Body of pancreas (tissue), 4 donors: ENCODE results near the gene VSTM4. TPM values are rescaled to one million over a fixed set of nuclear protein-coding genes. Genes with fewer than 3 reads are reported as not detected.

ENCODE experiments used
- ATAC-seq: fragments of 150-250 bp; one replicate; pipeline ENCODE4 v1.9.1; 2016
- DNase-seq, 4 donors: peaks; one replicate each; pipeline ENCODE4 v3.0.0-alpha.2; 2019
- H3K27ac ChIP-seq, 4 donors: fragments of 200-600 bp; sonication (generic); 1 replicate in 3 of 4; 2 replicates in 1 of 4; pipeline versions ENCODE4 v1.5.1 to v1.6.1; 2016 to 2019; ENCODE audit warnings: mild to moderate bottlenecking in 1 of 4, mixed read lengths in 1 of 4, moderate library complexity in 1 of 4
- H3K27me3 ChIP-seq, 2 donors: fragments of 200-600 bp; sonication (generic); one replicate each; pipeline ENCODE4 v1.6.0; 2016; ENCODE audit warnings: mild to moderate bottlenecking in 1 of 2
- H3K36me3 ChIP-seq, 2 donors: fragments of 200-600 bp; sonication (generic); replicated peaks in 1 of 2; 2 replicates each; pipeline ENCODE4 v1.5.1; 2016; ENCODE audit warnings: low read depth in 2 of 2; ENCODE audit not compliant: insufficient read depth in 1 of 2
- H3K4me1 ChIP-seq: fragments of 200-600 bp; sonication (generic); one replicate; pipeline ENCODE4 v1.6.0; 2016
- H3K4me3 ChIP-seq, 2 donors: fragments of 200-600 bp; sonication (generic); 1 replicate in 1 of 2; 2 replicates in 1 of 2; pipeline ENCODE4 v1.5.1; 2016 to 2019
- H3K9me3 ChIP-seq, 3 donors: fragments of 200-600 bp; sonication (generic); 1 replicate in 2 of 3; 2 replicates in 1 of 3; pipeline ENCODE4 v1.5.1; 2016
- POLR2A ChIP-seq, 3 donors: fragments of 450-650 bp; IDR thresholded peaks; one replicate each; pipeline ENCODE4 v1.6.1; 2016; ENCODE audit warnings: antibody characterized with exemption in 3 of 3, mild to moderate bottlenecking in 2 of 3
- WGBS, 2 donors: methylation state at CpG; one replicate each; pipeline ENCODE4 v1.1.5; 2017; 5-methylcytosine and 5-hydroxymethylcytosine counted together
- intact Hi-C: fragments of 100-400 bp; cut with DNase I; formaldehyde crosslinking; loops from one replicate; pipeline ENCODE4 v1.15.1; 2023
- total RNA-seq, 2 donors: library from RNA; depleted of rRNA; stranded (reverse); fragments of >200 nt; gene quantifications; one replicate each; pipeline ENCODE4 v1.1.0, GENCODE V29; 2016
- TF ChIP-seq, protein P1 (sequence below), 7 experiments: fragments of 450-650 bp in 4 of 7; fragments of 200-600 bp in 3 of 7; sonication (generic) in 3 of 7; IDR thresholded peaks; one replicate each; pipeline ENCODE4 v1.5.1; 2016 to 2019; ENCODE audit warnings: antibody characterized with exemption in 7 of 7

The VSTM4 gene
- total RNA-seq, 2 donors from 2014 or later: 3.4 to 5.6 TPM

DNA sequence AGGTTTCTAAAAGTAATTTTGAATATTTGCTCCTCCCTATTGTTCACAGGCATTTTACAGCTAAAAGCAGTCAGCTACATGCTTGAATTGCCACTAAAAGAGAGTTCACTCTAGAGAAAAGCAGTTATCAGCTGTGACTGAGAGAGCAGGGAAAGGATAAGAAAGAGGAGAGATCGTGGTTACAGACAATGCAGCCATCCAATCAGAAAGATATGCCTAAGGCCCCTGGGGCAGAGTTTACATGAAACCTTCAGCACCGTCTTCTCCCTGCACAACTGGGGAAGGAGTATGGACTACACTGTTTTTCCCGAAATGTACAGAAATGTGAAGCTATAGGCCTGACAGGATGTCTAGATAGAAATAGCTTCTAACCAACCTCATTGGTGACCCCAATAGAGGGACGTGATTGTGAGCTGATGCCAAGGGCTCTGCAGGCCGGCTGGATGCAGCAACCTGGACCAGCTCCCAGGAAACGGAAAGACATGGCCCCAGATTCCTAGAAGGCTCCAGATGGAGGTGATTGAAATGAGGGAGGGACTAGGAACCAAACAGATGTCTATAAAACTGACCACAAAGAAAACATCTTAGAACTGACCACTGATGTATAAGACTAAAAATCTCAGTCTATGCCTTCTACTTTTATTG, 3.2 kb upstream of the VSTM4 start:
- Histone ChIP-seq H3K27ac (no peak overlapping the region), H3K4me1 (peaks cover 6% of the 10 kb centered on the region), H3K36me3 (no peaks in the 10 kb centered on the region), H3K9me3 (no peaks in the 10 kb centered on the region), H3K27me3 (no peaks in the 10 kb centered on the region), H3K4me3 (no peak overlapping the region)
- no peak for DNase-seq
- intact Hi-C loops: no loop called here
- ATAC-seq: no peak
- no peak for TF ChIP-seq POLR2A (IDR thresholded peaks at IDR 0.05)
- TF ChIP-seq, protein P1, sequence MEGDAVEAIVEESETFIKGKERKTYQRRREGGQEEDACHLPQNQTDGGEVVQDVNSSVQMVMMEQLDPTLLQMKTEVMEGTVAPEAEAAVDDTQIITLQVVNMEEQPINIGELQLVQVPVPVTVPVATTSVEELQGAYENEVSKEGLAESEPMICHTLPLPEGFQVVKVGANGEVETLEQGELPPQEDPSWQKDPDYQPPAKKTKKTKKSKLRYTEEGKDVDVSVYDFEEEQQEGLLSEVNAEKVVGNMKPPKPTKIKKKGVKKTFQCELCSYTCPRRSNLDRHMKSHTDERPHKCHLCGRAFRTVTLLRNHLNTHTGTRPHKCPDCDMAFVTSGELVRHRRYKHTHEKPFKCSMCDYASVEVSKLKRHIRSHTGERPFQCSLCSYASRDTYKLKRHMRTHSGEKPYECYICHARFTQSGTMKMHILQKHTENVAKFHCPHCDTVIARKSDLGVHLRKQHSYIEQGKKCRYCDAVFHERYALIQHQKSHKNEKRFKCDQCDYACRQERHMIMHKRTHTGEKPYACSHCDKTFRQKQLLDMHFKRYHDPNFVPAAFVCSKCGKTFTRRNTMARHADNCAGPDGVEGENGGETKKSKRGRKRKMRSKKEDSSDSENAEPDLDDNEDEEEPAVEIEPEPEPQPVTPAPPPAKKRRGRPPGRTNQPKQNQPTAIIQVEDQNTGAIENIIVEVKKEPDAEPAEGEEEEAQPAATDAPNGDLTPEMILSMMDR (IDR thresholded peaks at IDR 0.05): no peak
- WGBS, 2 donors: 48 to 64% methylated on average over 6 of the region's 6 CpGs

DNA sequence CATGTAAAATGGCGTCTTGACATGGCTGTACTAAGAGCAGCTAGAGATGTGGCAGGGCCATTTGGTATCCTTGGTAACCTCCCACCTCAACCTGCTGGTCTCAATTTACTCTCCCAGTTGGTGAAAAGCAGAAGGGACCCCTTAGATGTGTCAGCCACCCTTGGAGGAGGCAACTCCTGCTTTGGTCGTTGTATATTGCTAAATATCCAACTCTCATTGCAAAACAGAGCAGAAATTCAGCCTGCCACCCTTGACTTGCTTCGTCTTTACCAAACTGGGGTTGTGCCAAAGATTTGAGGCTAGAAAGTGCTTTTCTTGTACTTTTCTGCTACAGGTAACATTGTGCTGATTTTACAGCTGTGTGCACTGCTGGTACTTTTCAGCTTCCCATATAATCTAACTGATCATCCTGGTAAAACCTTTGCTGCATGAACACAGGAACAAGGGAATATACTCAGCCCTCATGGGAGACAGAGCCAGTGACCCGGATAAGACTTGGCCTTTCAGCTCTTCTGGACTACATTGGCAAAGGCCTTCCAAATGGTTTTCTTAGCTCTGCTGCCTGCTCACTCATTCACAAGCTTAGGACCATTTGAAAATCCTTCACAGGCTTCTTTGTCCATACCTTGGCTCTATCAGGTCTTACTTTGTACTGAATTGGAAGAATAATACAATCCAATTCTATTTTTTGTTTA, 2.2 kb upstream of the VSTM4 start:
- TF ChIP-seq, protein P1 (IDR thresholded peaks at IDR 0.05): no peak
- no peak for TF ChIP-seq POLR2A (IDR thresholded peaks at IDR 0.05)
- no peaks in the 10 kb centered on the region for H3K9me3 ChIP-seq
- ATAC-seq (no peak), DNase-seq (no peak)
- whole genome bisulfite sequencing, 2 donors: 74 to 75% methylated on average over 4 of the region's 4 CpGs
- intact Hi-C loops: no loop called here
- no peak overlapping the region for H3K4me3 ChIP-seq
- peaks cover 6% of the 10 kb centered on the region for H3K4me1 ChIP-seq
- H3K27me3 ChIP-seq: no peaks in the 10 kb centered on the region
- no peak overlapping the region for H3K27ac ChIP-seq
- no peaks in the 10 kb centered on the region for H3K36me3 ChIP-seq

DNA sequence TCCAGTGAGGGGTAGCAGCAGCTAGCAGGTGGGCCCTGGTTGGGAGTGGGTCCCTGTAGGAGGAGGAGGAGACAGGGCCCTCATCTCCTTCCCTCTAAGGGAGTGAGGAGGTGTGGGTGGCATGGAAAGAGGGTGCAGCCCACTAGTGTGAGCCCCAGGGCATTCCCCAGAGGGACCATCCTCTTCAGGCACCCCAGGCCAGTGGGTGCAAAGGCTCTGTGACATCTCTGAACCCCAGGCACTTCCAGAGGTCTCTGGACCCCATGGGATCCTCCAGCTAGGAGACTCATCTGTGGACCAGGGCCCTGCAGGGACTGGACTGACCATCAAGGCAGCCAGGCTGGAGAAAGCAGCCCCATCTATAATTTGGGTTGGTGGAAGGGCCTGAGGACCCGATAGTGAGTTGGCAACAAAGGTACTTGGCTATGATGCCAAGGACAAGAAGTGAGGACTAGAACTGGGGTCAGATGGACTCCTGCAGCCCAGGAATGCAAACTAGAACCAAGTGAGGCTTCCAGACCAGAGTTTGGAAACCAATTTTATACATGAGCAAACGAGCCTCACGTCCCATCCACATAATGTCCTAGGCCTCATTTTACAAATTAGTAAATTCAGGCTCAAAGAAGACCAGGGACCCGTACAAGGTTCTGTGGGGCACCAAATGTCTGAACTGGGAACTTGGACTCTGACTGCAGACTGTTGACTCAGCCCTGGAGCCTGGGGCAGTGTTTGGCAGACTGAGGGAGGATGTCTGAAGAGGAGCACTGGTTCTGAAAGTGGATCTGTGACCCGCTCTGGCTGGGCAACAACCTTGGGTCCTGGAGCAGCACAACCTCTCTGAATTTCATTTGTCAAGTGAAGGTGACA, 1.4 kb upstream of the VSTM4 start:
- Histone ChIP-seq H3K9me3 (no peaks in the 10 kb centered on the region), H3K36me3 (no peaks in the 10 kb centered on the region), H3K4me3 (no peak overlapping the region), H3K27me3 (no peaks in the 10 kb centered on the region), H3K4me1 (peaks cover 6% of the 10 kb centered on the region), H3K27ac (no peak overlapping the region)
- ATAC-seq: no peak
- 78 to 86% methylated on average over 5 of the region's 5 CpGs for WGBS, 2 donors
- DNase-seq: no peak
- intact Hi-C loops: no loop called here
- TF ChIP-seq, protein P1 (IDR thresholded peaks at IDR 0.05): no peak
- no peak for TF ChIP-seq POLR2A (IDR thresholded peaks at IDR 0.05)

DNA sequence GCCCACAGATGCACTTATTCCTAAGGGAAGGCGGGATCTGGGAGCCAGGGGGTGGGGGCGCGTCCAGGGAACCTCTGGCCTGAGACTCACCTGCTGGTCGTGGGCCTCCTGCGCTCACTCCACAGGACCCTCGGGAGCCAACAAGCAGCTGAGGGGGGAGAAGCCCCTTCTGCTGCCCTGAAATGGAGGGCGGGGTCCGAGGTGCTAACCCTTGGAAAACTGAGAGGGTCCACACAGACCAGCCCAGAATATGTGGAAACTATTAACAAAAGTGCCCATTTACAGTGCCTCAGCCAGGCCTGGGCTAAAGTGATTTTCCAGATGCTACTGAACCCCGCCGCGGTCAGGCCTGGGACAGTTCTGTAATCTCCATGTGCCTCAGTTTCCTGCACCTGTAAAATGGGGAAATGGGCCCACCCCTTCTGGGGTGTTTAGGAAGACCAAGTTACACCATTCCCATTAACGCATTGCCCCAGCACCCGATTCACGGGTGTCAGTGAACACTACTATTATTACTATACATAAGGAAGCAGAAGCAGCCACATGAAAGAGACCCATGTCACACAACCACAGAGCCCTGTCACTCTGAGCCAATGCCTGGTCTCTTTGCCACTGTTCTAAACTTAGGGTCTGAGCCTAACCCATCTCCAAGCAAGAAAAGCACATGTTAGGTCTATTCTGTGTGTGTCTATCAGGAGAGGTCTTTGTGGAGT, 630 bp upstream of the VSTM4 start:
- H3K4me1 ChIP-seq: peaks cover 6% of the 10 kb centered on the region
- peak; percentile 13 for ATAC-seq
- 78 to 87% methylated on average over 10 to 14 of the region's 14 CpGs for WGBS, 2 donors

More for the DNA sequence above, 630 bp upstream of the VSTM4 start:
- no peak overlapping the region for H3K27ac ChIP-seq
- no peaks in the 10 kb centered on the region for H3K9me3 ChIP-seq
- intact Hi-C loops: no loop called here
- H3K4me3 ChIP-seq: no peak overlapping the region
- no peaks in the 10 kb centered on the region for H3K36me3 ChIP-seq
- TF ChIP-seq, protein P1 (IDR thresholded peaks at IDR 0.05): no peak
- no peak for TF ChIP-seq POLR2A (IDR thresholded peaks at IDR 0.05)
- H3K27me3 ChIP-seq: no peaks in the 10 kb centered on the region
- DNase-seq: no peak
